Nucleus accumbens (tissue), 56 donors: ENCODE results near the gene LRRC73.

Source experiments
- DNase-seq, 56 donors: peaks; one replicate each; lab custom pipeline; 2025; lab: John Stamatoyannopoulos, UW

The LRRC73 gene

GRCh38 chr6:43494321-43494720 is 15.8 kb downstream of the LRRC73 start:
- DNase-seq: no peak

- DNase-seq: peak in 5 of 56 donors; percentile 9 to 31 (median 26)
These were observed 16.3 kb downstream of the LRRC73 start for GRCh38 chr6:43493833-43494232.

- no peak for DNase-seq
These were observed 16.9 kb downstream of the LRRC73 start for GRCh38 chr6:43493230-43493629.

- peak in 1 of 56 donors; percentile 40 for DNase-seq
These were observed 17.5 kb downstream of the LRRC73 start for GRCh38 chr6:43492673-43493072.

GRCh38 chr6:43491750-43492661 is 18.1 kb downstream of the LRRC73 start:
- DNase-seq: peak in 55 of 56 donors; percentile 30 to 96 (median 84)

- peak in 11 of 56 donors; percentile 26 to 60 (median 35) for DNase-seq
These were observed 19.6 kb downstream of the LRRC73 start for GRCh38 chr6:43490523-43490939.

GRCh38 chr6:43489277-43490072 is 20.7 kb downstream of the LRRC73 start:
- peak; percentile 11 to 98 (median 92) for DNase-seq

- no peak for DNase-seq
These were observed 21.4 kb downstream of the LRRC73 start for GRCh38 chr6:43488667-43489276.

GRCh38 chr6:43481591-43482236 is 28.4 kb downstream of the LRRC73 start:
- no peak for DNase-seq

- DNase-seq: no peak
These were observed 29.1 kb downstream of the LRRC73 start for GRCh38 chr6:43481075-43481474.

GRCh38 chr6:43478008-43478372 is 32.2 kb downstream of the LRRC73 start:
- no peak for DNase-seq

GRCh38 chr6:43477235-43478007 is 32.7 kb downstream of the LRRC73 start, which contains the start of gene TJAP1:
Gene TJAP1, plus strand, starts transcription at chr6:43477570. Its CDS starts 21,432 bp downstream, at chr6:43499002.
- peak; percentile 28 to 96 (median 86) for DNase-seq

GRCh38 chr6:43476746-43477145 is 33.4 kb downstream of the LRRC73 start:
- DNase-seq: no peak

GRCh38 chr6:43475516-43475915 is 34.6 kb downstream of the LRRC73 start:
- DNase-seq: no peak

GRCh38 chr6:43472515-43472914 is 37.6 kb downstream of the LRRC73 start:
- no peak for DNase-seq

GRCh38 chr6:43471399-43471798 is 38.7 kb downstream of the LRRC73 start:
- no peak for DNase-seq

GRCh38 chr6:43469947-43470346 is 40.2 kb downstream of the LRRC73 start:
- no peak for DNase-seq

- DNase-seq: no peak
These were observed 41.1 kb downstream of the LRRC73 start for GRCh38 chr6:43468748-43469681.
